Measurements from ENCODE around the gene KPTN. TPM values are rescaled to one million over a fixed set of nuclear protein-coding genes. Genes with fewer than 3 reads are reported as not detected.

KPTN gene
- total RNA-seq, 1 experiment from 2014 or later, result 8.0 TPM

- BruUV-seq (replicated peaks), result no TSS peak
- peak within 1 kb of the TSS; percentile 95 for H3K4me3 ChIP-seq (ENCODE audit: low read length)
- ATAC-seq, result peak; percentile 94
- H4K20me1 ChIP-seq (ENCODE audit: low read length), result peaks cover 13% of the 10 kb centered on the region; the same call in 1 of the 2 replicates
- peaks cover 48% of the 10 kb centered on the region for H3K79me2 ChIP-seq (ENCODE audit: low read length)
- peak within 1 kb of the TSS; percentile 93 for H3K4me2 ChIP-seq (ENCODE audit: low read length)
- no peak for TF ChIP-seq CTCF (conservative IDR thresholded peaks at IDR 0.05; ENCODE audit: low read depth, low read length)
- no peak for TF ChIP-seq EZH2phosphoT487 (IDR thresholded peaks at IDR 0.05; ENCODE audit: borderline replicate concordance, low read length)
- no peak for TF ChIP-seq EZH2 (IDR thresholded peaks at IDR 0.05; ENCODE audit: low read length, unreplicated experiment)
- no peaks in the 10 kb centered on the region for H3K9me3 ChIP-seq (ENCODE audit: low read length)
- POLR2A ChIA-PET (ENCODE audit: unreplicated experiment), result interaction anchor here (0.6 kb wide), 1 partner anchor 65 kb away, joined by 4 read pairs; no protein-coding TSS in a partner anchor
- H3F3A ChIP-seq (ENCODE audit: low read length, unreplicated experiment), result no peaks in the 10 kb centered on the region
- peak within 1 kb of the TSS; percentile 94 for H2AFZ ChIP-seq (ENCODE audit: low read length)
- H3K27ac ChIP-seq (ENCODE audit: low read length), result peak within 1 kb of the TSS; percentile 64
- intact Hi-C loops (cut with micrococcal nuclease), result loop anchor here (1.0 to 10.0 kb wide), 5 partner anchors 47 to 180 kb away; partner anchors contain the start of gene BICRA
- no peaks in the 10 kb centered on the region for H3K9me2 ChIP-seq (replicated peaks; ENCODE audit: low read length)
- H3K27me3 ChIP-seq (ENCODE audit: low read length), result no peaks in the 10 kb centered on the region
- CTCF ChIA-PET, result interaction anchor here (0.6 to 1.2 kb wide), 4 partner anchors 31 to 133 kb away, joined by 3 to 10 read pairs (median 6); partner anchors contain the start of gene KPTN
- peaks cover 31% of the 10 kb centered on the region for H3K4me1 ChIP-seq (ENCODE audit: insufficient read depth, low read length)
- peak; percentile 98 for DNase-seq
- H3K36me3 ChIP-seq (ENCODE audit: low read depth, low read length), result no peaks in the 10 kb centered on the region
- peak within 1 kb of the TSS; percentile 93 for H3K9ac ChIP-seq (ENCODE audit: low read length)
Measured at GRCh38 chr19:47514869-47515588, 31.0 kb upstream of the KPTN start, which contains the start of gene NAPA. Gene NAPA, minus strand, starts transcription at chr19:47515063. Its CDS starts 123 bp downstream, at chr19:47514940.

- H3K27ac ChIP-seq (ENCODE audit: low read length), result peak overlapping the region; percentile 41
- intact Hi-C loops (cut with micrococcal nuclease), result loop anchor here (2.0 to 10.0 kb wide), 3 partner anchors 80 to 180 kb away; partner anchors contain the start of gene BICRA
- H3K4me1 ChIP-seq (ENCODE audit: insufficient read depth, low read length), result peaks cover 35% of the 10 kb centered on the region
- no peaks in the 10 kb centered on the region for H3K27me3 ChIP-seq (ENCODE audit: low read length)
- H3F3A ChIP-seq (ENCODE audit: low read length, unreplicated experiment), result no peaks in the 10 kb centered on the region
- no peaks in the 10 kb centered on the region for H3K36me3 ChIP-seq (ENCODE audit: low read depth, low read length)
- peak overlapping the region; percentile 56; the same call in 1 of the 2 replicates for H2AFZ ChIP-seq (ENCODE audit: low read length)
- TF ChIP-seq CTCF (conservative IDR thresholded peaks at IDR 0.05; ENCODE audit: low read depth, low read length) (no peak), EZH2 (IDR thresholded peaks at IDR 0.05; ENCODE audit: low read length, unreplicated experiment) (no peak), EZH2phosphoT487 (IDR thresholded peaks at IDR 0.05; ENCODE audit: borderline replicate concordance, low read length) (no peak)
- no peaks in the 10 kb centered on the region for H3K9me3 ChIP-seq (ENCODE audit: low read length)
- DNase-seq (no peak), ATAC-seq (no peak)
- peak overlapping the region; percentile 95 for H3K4me3 ChIP-seq (ENCODE audit: low read length)
- peak overlapping the region; percentile 93 for H3K4me2 ChIP-seq (ENCODE audit: low read length)
- H3K9me2 ChIP-seq (replicated peaks; ENCODE audit: low read length), result no peaks in the 10 kb centered on the region
- BruUV-seq (replicated peaks), result TSS peak; percentile 90
- POLR2A ChIA-PET (ENCODE audit: unreplicated experiment), result interaction anchor here (0.6 to 0.7 kb wide), 2 partner anchors 64 to 1890 kb away, joined by 4 to 53 read pairs; no protein-coding TSS in a partner anchor
- CTCF ChIA-PET, result no interaction called here
- H3K9ac ChIP-seq (ENCODE audit: low read length), result peak overlapping the region; percentile 93
- H3K79me2 ChIP-seq (ENCODE audit: low read length), result peaks cover 55% of the 10 kb centered on the region
- H4K20me1 ChIP-seq (ENCODE audit: low read length), result peaks cover 18% of the 10 kb centered on the region; the same call in 1 of the 2 replicates
Measured at GRCh38 chr19:47514151-47514868, 30.3 kb upstream of the KPTN start.

All from PC-3 (cell line).